Measurements from ENCODE around the gene KLLN. TPM values are rescaled to one million over a fixed set of nuclear protein-coding genes. Genes with fewer than 3 reads are reported as not detected.

KLLN gene
- total and polyA plus RNA-seq, 2 of the 13 experiments (the other 11 are each of a cell fraction or from before 2014, with no cell fraction given): 0.08 to 0.44 TPM

GRCh38 chr10:87863053-87863943 is at the start of gene KLLN, which contains the start of gene PTEN (continued):
- TF ChIP-seq PAF1 (CRISPR knock-in tag; IDR thresholded peaks at IDR 0.05): no peak
- peak; percentile 90 for TF ChIP-seq IRF2 (CRISPR knock-in tag; IDR thresholded peaks at IDR 0.05)
- TF ChIP-seq ESRRA (CRISPR knock-in tag; IDR thresholded peaks at IDR 0.05; ENCODE audit: low read depth): no peak
- TF ChIP-seq SNRNP70 (IDR thresholded peaks at IDR 0.05; ENCODE audit: low read depth, low read length): no peak
- TF ChIP-seq ZNF891 (CRISPR knock-in tag; IDR thresholded peaks at IDR 0.05): peak; percentile 48; the same call in 1 of the 2 replicates
- no peak for TF ChIP-seq HNRNPUL1 (IDR thresholded peaks at IDR 0.05; ENCODE audit: low read depth, low read length)
- peak; percentile 81; the same call in 1 of the 2 replicates for TF ChIP-seq GTF3A (CRISPR knock-in tag; conservative IDR thresholded peaks at IDR 0.05)
- no peak for TF ChIP-seq REXO4 (CRISPR knock-in tag; IDR thresholded peaks at IDR 0.05; ENCODE audit: borderline replicate concordance)
- no peak for TF ChIP-seq MAFG (CRISPR knock-in tag; IDR thresholded peaks at IDR 0.05)
- no peak for TF ChIP-seq ZNF850 (CRISPR knock-in tag; conservative IDR thresholded peaks at IDR 0.05)
- TF ChIP-seq ZNF562 (CRISPR knock-in tag; IDR thresholded peaks at IDR 0.05; ENCODE audit: borderline replicate concordance): peak; percentile 77; the same call in 1 of the 2 replicates
- peak; percentile 76; the same call in 1 of the 2 replicates for TF ChIP-seq ZNF589 (CRISPR knock-in tag; conservative IDR thresholded peaks at IDR 0.05)
- peak; percentile 74 for TF ChIP-seq FOXO1 (CRISPR knock-in tag; IDR thresholded peaks at IDR 0.05)
- peak; percentile 41 for TF ChIP-seq AGO1 (IDR thresholded peaks at IDR 0.05; ENCODE audit: low read depth, low read length, poor library complexity, severe bottlenecking)
- no peak for TF ChIP-seq ZNF737 (CRISPR knock-in tag; IDR thresholded peaks at IDR 0.05; ENCODE audit: borderline replicate concordance)
- TF ChIP-seq ELK4 (CRISPR knock-in tag; IDR thresholded peaks at IDR 0.05; ENCODE audit: borderline replicate concordance): 0 out of 2 replicates have a peak, but pooled peaks have one; percentile 18
- peak; percentile 72 for TF ChIP-seq GATAD1 (CRISPR knock-in tag; IDR thresholded peaks at IDR 0.05)
- peak; percentile 87 for TF ChIP-seq MAX (IDR thresholded peaks at IDR 0.05)
- TF ChIP-seq ZNF180 (CRISPR knock-in tag; IDR thresholded peaks at IDR 0.05; ENCODE audit: borderline replicate concordance, low read depth): no peak
- 0 out of 2 replicates have a peak, but pooled peaks have one; percentile 73 for TF ChIP-seq KDM3A (CRISPR knock-in tag; IDR thresholded peaks at IDR 0.05; ENCODE audit: low read depth)
- no peak for TF ChIP-seq ZNF510 (CRISPR knock-in tag; IDR thresholded peaks at IDR 0.05; ENCODE audit: low read depth)
- no peak for TF ChIP-seq ZZZ3 (CRISPR knock-in tag; IDR thresholded peaks at IDR 0.05; ENCODE audit: borderline replicate concordance)
- TF ChIP-seq PHF20 (CRISPR knock-in tag; IDR thresholded peaks at IDR 0.05): peak; percentile 51; the same call in 1 of the 2 replicates
- peak; percentile 72 for TF ChIP-seq MIXL1 (CRISPR knock-in tag; IDR thresholded peaks at IDR 0.05)
- peak; percentile 94 for TF ChIP-seq ZEB1 (IDR thresholded peaks at IDR 0.05; ENCODE audit: insufficient replicate concordance, low read depth)
- TF ChIP-seq ZNF12 (CRISPR knock-in tag; IDR thresholded peaks at IDR 0.05): peak; percentile 66; the same call in 1 of the 2 replicates
- no peak for TF ChIP-seq PTBP1 (IDR thresholded peaks at IDR 0.05; ENCODE audit: low read depth, low read length, poor library complexity, severe bottlenecking)
- peak; percentile 43; the same call in 1 of the 2 replicates for TF ChIP-seq ATF3 (CRISPR knock-in tag; IDR thresholded peaks at IDR 0.05)

Measured in HepG2 (cell line).